Keratinocyte (primary cell): Measurements from ENCODE around the gene RELCH. TPM values are rescaled to one million over a fixed set of nuclear protein-coding genes. Genes with fewer than 3 reads are reported as not detected.

Source experiments
- DNase-seq: peaks from one replicate; pipeline ENCODE4 v3.0.0-alpha.2; 2011; ENCODE audit warnings: low read depth, missing footprints, low spot score
- FAIRE-seq: peaks from 2 replicates; lab custom pipeline; 2011; peaks lifted over from hg19 to GRCh38; lab: Jason Lieb, UNC
- H2AFZ ChIP-seq: 2 replicates; pipeline ENCODE4 v1.6.0; 2012; ENCODE audit warnings: low read length, control low read depth, inconsistent platforms; ENCODE audit not compliant: control insufficient read depth
- H3K27ac ChIP-seq: 2 replicates; pipeline ENCODE4 v1.5.1; 2011; ENCODE audit warnings: low read length; ENCODE audit not compliant: control insufficient read depth, insufficient read depth
- H3K27me3 ChIP-seq: 3 replicates; pipeline ENCODE4 v1.6.0; 2011; ENCODE audit warnings: low read length; ENCODE audit not compliant: control insufficient read depth, insufficient read depth; ENCODE audit errors: extremely low read depth
- H3K36me3 ChIP-seq, 2 experiments: 2 replicates in 1 of 2; 3 replicates in 1 of 2; pipeline ENCODE4 v1.5.1; 2011; ENCODE audit warnings: low read length in 2 of 2, mild to moderate bottlenecking in 1 of 2; ENCODE audit not compliant: control insufficient read depth in 2 of 2, insufficient read depth in 2 of 2; ENCODE audit errors: extremely low read depth in 1 of 2
- H3K4me1 ChIP-seq: 3 replicates; pipeline ENCODE4 v1.5.1; 2011; ENCODE audit warnings: low read length; ENCODE audit not compliant: control insufficient read depth, insufficient read depth; ENCODE audit errors: extremely low read depth
- H3K4me2 ChIP-seq: 3 replicates; pipeline ENCODE4 v1.6.0; 2011; ENCODE audit warnings: low read depth, low read length; ENCODE audit not compliant: control insufficient read depth, insufficient read depth; ENCODE audit errors: extremely low read depth
- H3K4me3 ChIP-seq, 3 experiments: fragments of 200-600 bp in 1 of 3; sonication (generic) in 1 of 3; 2 replicates in 2 of 3; 3 replicates in 1 of 3; pipeline ENCODE4 v1.5.1; 2011 to 2016; ENCODE audit warnings: low read length in 3 of 3, mild to moderate bottlenecking in 3 of 3, control low read depth in 2 of 3, inconsistent platforms in 1 of 3, low read depth in 1 of 3, mixed read lengths in 1 of 3, mixed run types in 1 of 3, moderate library complexity in 1 of 3; ENCODE audit not compliant: control insufficient read depth in 2 of 3, insufficient read depth in 2 of 3; ENCODE audit errors: extremely low read depth in 1 of 3
- H3K79me2 ChIP-seq: 2 replicates; pipeline ENCODE4 v1.6.0; 2012; ENCODE audit warnings: low read length; ENCODE audit not compliant: control insufficient read depth, insufficient read depth
- H3K9ac ChIP-seq: 3 replicates; pipeline ENCODE4 v1.6.0; 2011; ENCODE audit warnings: low read length; ENCODE audit not compliant: control insufficient read depth, insufficient read depth; ENCODE audit errors: extremely low read depth
- H3K9me1 ChIP-seq: 3 replicates; pipeline ENCODE4 v1.6.0; 2011; ENCODE audit warnings: low read length; ENCODE audit not compliant: control insufficient read depth, insufficient read depth; ENCODE audit errors: extremely low read depth
- H3K9me3 ChIP-seq: 2 replicates; pipeline ENCODE4 v1.5.1; 2012; ENCODE audit warnings: low read depth, low read length; ENCODE audit not compliant: control insufficient read depth
- H4K20me1 ChIP-seq: 3 replicates; pipeline ENCODE4 v1.6.0; 2011; ENCODE audit warnings: low read length; ENCODE audit not compliant: control insufficient read depth, insufficient read depth; ENCODE audit errors: extremely low read depth
- EZH2 ChIP-seq: IDR thresholded peaks from one replicate; pipeline ENCODE4 v1.6.1; 2012; ENCODE audit warnings: inconsistent platforms, mild to moderate bottlenecking, low read length, moderate library complexity
- dilution Hi-C: fragments of 300-500 bp; cut with MboI; formaldehyde crosslinking; loops from one replicate; pipeline ENCODE4 v1.7.0; 2020; ENCODE audit warnings: low sequenced_read_pairs; ENCODE audit not compliant: extremely low pct_ligation_motif_present
- polyA plus RNA-seq, 5 experiments: library from polyadenylated mRNA; depleted of rRNA in 3 of 5; stranded (reverse) in 3 of 5; stranded (forward) in 1 of 5; unstranded in 1 of 5; fragments of >200 nt; gene quantifications; 1 replicate in 1 of 5; 2 replicates in 3 of 5; 3 replicates in 1 of 5; pipeline versions ENCODE4 v1.2.1 to v1.2.3, GENCODE V29; 2011 to 2012; ENCODE audit warnings: missing spikeins in 2 of 5, low read depth in 1 of 5, low replicate concordance in 1 of 5
- TF ChIP-seq, protein P1 (sequence below), 3 experiments: IDR thresholded peaks in 1 of 3; conservative IDR thresholded peaks in 1 of 3; optimal IDR thresholded peaks in 1 of 3; 2 replicates in 2 of 3; 3 replicates in 1 of 3; pipeline versions ENCODE3 to v1.5.1; 2011; ENCODE audit warnings: low read length in 3 of 3, mild to moderate bottlenecking in 3 of 3, moderate library complexity in 2 of 3, control low read depth in 1 of 3, inconsistent platforms in 1 of 3; ENCODE audit not compliant: insufficient read depth in 2 of 3; ENCODE audit errors: extremely low read depth in 1 of 3

The RELCH gene
- polyA plus RNA-seq, 1 donor (not counting 4 experiments of a cell fraction or from before 2014, with no cell fraction given), result 21.8 TPM

DNA sequence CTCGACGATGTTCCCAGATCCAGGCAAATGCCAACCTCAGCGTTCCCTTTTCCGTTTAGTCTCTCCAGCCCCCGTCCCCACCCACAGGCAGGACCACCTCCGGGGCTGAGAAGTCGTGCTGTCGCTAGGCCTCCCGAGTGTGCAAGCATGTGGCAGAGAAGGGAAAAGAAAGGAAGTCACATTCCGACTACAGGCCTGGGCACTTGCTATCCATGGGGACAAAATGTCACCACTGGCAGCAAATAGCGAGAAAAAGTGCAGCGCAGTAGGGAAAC lies 619 bp upstream of the RELCH start:
- peak overlapping the region; percentile 94 for H2AFZ ChIP-seq
- H3K9ac ChIP-seq, result peak overlapping the region; percentile 86
- peak overlapping the region; percentile 89 for H3K4me2 ChIP-seq
- H3K9me1 ChIP-seq, result no peaks in the 10 kb centered on the region
- dilution Hi-C loops, result no loop called here
- H3K4me1 ChIP-seq, result peaks cover 23% of the 10 kb centered on the region
- TF ChIP-seq EZH2, result no peak
- TF ChIP-seq, protein P1, sequence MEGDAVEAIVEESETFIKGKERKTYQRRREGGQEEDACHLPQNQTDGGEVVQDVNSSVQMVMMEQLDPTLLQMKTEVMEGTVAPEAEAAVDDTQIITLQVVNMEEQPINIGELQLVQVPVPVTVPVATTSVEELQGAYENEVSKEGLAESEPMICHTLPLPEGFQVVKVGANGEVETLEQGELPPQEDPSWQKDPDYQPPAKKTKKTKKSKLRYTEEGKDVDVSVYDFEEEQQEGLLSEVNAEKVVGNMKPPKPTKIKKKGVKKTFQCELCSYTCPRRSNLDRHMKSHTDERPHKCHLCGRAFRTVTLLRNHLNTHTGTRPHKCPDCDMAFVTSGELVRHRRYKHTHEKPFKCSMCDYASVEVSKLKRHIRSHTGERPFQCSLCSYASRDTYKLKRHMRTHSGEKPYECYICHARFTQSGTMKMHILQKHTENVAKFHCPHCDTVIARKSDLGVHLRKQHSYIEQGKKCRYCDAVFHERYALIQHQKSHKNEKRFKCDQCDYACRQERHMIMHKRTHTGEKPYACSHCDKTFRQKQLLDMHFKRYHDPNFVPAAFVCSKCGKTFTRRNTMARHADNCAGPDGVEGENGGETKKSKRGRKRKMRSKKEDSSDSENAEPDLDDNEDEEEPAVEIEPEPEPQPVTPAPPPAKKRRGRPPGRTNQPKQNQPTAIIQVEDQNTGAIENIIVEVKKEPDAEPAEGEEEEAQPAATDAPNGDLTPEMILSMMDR (optimal IDR thresholded peaks at IDR 0.05 in 1 of 3, IDR thresholded peaks at IDR 0.05 in 1 of 3, conservative IDR thresholded peaks at IDR 0.05 in 1 of 3; ENCODE audit: extremely low read depth in 1 of 3, insufficient read depth in 2 of 3, low read length in 3 of 3), result no peak
- no peaks in the 10 kb centered on the region for H4K20me1 ChIP-seq
- no peaks in the 10 kb centered on the region for H3K27me3 ChIP-seq
- no peaks in the 10 kb centered on the region for H3K36me3 ChIP-seq
- FAIRE-seq (no peak), DNase-seq (no peak)
- no peaks in the 10 kb centered on the region for H3K9me3 ChIP-seq
- H3K4me3 ChIP-seq, result peak overlapping the region; percentile 87 to 94 (median 92)
- peaks cover 61% of the 10 kb centered on the region for H3K79me2 ChIP-seq
- peak overlapping the region; percentile 67 for H3K27ac ChIP-seq

- peak; percentile 44 for FAIRE-seq
- no peak for DNase-seq
- no peaks in the 10 kb centered on the region for H3K9me3 ChIP-seq
- H3K9me1 ChIP-seq, result no peaks in the 10 kb centered on the region
- peaks cover 23% of the 10 kb centered on the region for H3K4me1 ChIP-seq
- peak overlapping the region; percentile 89 to 94 (median 92) for H3K4me3 ChIP-seq
- dilution Hi-C loops, result no loop called here
- no peaks in the 10 kb centered on the region for H3K27me3 ChIP-seq
- H3K9ac ChIP-seq, result peak overlapping the region; percentile 86
- H2AFZ ChIP-seq, result peak overlapping the region; percentile 97
- peak overlapping the region; percentile 75 for H3K27ac ChIP-seq
- no peaks in the 10 kb centered on the region for H3K36me3 ChIP-seq
- H3K79me2 ChIP-seq, result peaks cover 73% of the 10 kb centered on the region
- H3K4me2 ChIP-seq, result peak overlapping the region; percentile 91
- TF ChIP-seq, protein P1 (optimal IDR thresholded peaks at IDR 0.05 in 1 of 3, IDR thresholded peaks at IDR 0.05 in 1 of 3, conservative IDR thresholded peaks at IDR 0.05 in 1 of 3; ENCODE audit: extremely low read depth in 1 of 3, insufficient read depth in 2 of 3, low read length in 3 of 3), result peak in 2 of 3 experiments; percentile 7 to 34
- TF ChIP-seq EZH2, result no peak
- H4K20me1 ChIP-seq, result no peaks in the 10 kb centered on the region
Observed at GRCh38 chr18:62187543-62188510, 772 bp downstream of the RELCH start.
